Astrocyte of the spinal cord (primary cell): ENCODE results near the gene ANKRD9.
A peak's percentile ranks its signal among the peaks of the same experiment; 100 is the strongest.

ENCODE experiments used
- DNase-seq: peaks from one replicate; pipeline ENCODE4 v3.0.0; 2011; ENCODE audit warnings: low read depth, low spot score
- H3K4me3 ChIP-seq: 2 replicates; pipeline ENCODE4 v1.5.1; 2011; ENCODE audit warnings: low read depth, mild to moderate bottlenecking, low read length, moderate library complexity
- in situ Hi-C: cut with HindIII; loops from 2 replicates; pipeline ENCODE4 v1.10.0; 2017; ENCODE audit warnings: low sequenced_read_pairs
- TF ChIP-seq, protein P1 (sequence below): IDR thresholded peaks from 2 replicates; pipeline ENCODE4 v1.5.1; 2012; ENCODE audit warnings: low read depth, mild to moderate bottlenecking, low read length, inconsistent platforms

Gene ANKRD9

GRCh38 chr14:102510616-102511520 lies 1.3 kb upstream of the ANKRD9 start:
- TF ChIP-seq, protein P1, sequence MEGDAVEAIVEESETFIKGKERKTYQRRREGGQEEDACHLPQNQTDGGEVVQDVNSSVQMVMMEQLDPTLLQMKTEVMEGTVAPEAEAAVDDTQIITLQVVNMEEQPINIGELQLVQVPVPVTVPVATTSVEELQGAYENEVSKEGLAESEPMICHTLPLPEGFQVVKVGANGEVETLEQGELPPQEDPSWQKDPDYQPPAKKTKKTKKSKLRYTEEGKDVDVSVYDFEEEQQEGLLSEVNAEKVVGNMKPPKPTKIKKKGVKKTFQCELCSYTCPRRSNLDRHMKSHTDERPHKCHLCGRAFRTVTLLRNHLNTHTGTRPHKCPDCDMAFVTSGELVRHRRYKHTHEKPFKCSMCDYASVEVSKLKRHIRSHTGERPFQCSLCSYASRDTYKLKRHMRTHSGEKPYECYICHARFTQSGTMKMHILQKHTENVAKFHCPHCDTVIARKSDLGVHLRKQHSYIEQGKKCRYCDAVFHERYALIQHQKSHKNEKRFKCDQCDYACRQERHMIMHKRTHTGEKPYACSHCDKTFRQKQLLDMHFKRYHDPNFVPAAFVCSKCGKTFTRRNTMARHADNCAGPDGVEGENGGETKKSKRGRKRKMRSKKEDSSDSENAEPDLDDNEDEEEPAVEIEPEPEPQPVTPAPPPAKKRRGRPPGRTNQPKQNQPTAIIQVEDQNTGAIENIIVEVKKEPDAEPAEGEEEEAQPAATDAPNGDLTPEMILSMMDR, result no peak
- in situ Hi-C loops, result no loop called here
- H3K4me3 ChIP-seq, result no peak overlapping the region
- DNase-seq, result no peak

DNA sequence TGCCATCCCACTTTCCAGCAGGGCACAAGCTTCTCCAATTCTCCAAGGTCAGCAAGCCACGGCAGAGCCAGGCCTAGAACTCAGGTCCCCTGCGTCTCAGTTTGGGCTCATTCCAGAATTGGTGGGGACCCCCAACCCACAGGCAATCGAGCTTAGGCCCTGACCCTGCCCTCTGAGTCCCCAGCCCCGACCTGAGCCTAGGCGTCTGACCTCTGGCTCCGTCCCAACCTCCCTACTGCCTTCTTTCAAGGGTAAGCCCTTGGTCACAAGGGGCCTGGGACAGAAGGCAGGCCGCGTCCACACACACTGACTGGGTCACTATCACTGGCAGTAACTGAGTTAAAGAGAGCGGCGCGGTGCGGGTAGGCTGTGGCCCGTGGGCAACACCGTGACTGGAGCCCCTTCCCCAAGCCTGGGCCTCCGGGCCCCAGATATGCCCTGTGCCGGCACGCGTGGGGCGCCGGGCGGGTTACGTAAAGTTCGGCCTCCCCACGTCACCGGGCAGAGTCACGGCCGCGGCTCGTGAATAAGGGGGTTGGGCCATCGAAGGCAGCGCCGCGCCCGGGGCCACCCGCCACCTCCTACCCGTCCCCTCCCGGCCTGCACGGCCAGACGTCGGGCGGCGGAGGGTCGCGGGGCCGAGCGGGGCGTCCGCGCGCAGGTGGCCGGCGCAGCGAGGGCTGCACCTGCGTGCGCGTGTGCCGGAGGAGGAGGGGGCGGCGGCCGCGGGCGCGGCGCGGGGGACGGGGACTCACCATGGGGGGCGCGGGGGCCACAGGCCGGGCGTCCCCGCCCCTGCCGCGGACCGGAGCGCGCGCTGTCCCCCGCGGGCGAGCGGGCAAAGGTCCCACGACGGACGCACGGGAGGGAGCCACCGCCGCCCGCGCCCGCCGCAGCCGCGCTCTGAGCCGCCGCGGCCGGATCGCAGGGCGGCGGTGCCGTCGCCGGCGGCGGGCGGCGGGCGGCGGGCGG lies 516 bp downstream of the ANKRD9 start:
- H3K4me3 ChIP-seq, result peak overlapping the region; percentile 55

GRCh38 chr14:102508410-102508773 lies 1.2 kb downstream of the ANKRD9 start:
- no peak for DNase-seq
- H3K4me3 ChIP-seq, result peak overlapping the region; percentile 55
- in situ Hi-C loops, result no loop called here
- TF ChIP-seq, protein P1, result no peak

More for the DNA sequence above, 516 bp downstream of the ANKRD9 start:
- peak; percentile 22 for DNase-seq
- in situ Hi-C loops, result no loop called here
- TF ChIP-seq, protein P1, result no peak

- in situ Hi-C loops, result no loop called here
- no peak for DNase-seq
- TF ChIP-seq, protein P1, result peak; percentile 6
- no peak overlapping the region for H3K4me3 ChIP-seq
Observed at GRCh38 chr14:102507857-102508312, 1.7 kb downstream of the ANKRD9 start.

DNA sequence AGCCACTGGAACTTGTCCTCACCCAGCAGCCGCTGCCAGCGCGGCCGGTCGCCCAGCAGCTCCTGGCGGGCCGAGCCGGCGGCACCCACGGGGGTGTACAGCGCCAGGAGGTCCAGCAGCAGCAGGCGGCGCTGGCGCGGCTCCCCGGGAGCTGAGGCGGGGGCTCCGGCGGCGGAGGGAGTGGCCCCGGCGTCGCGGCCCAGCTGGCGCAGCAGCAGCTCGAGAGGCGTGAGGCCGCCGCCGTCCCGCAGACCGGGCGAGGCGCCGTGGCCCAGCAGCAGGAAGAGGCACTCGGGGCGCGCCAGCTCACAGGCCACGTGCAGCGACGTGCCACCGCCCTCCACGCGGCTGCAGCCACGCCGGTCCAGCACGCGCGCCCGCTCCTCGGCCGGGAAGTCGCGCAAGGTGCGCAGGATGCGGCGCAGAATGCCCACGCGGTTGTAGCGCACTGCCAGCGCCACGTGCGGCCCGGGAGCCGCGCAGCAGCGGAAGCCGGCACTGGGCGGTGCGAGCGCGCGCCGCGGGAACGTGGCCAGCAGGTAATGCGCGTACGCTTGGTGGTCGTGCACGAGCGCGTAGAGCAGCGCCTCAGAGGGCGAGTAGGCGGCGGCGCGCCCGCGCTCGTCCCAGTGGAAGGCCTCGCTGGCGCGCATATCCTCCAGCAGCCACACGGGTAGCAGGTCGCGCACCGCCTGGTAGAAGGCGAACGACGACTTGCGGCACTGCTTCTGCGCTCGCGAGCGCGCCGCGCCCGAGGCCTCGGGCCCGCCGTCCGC lies 2.3 kb downstream of the ANKRD9 start:
- no peak for DNase-seq
- in situ Hi-C loops, result no loop called here
- TF ChIP-seq, protein P1, result no peak
- H3K4me3 ChIP-seq, result no peak overlapping the region

GRCh38 chr14:102506626-102506925 lies 3.0 kb downstream of the ANKRD9 start:
- in situ Hi-C loops, result no loop called here
- DNase-seq, result no peak
- H3K4me3 ChIP-seq, result no peak overlapping the region
- TF ChIP-seq, protein P1, result no peak
